ENCODE measurements around the gene C5.
A peak's percentile ranks its signal among the peaks of the same experiment; 100 is the strongest.

Gene C5

DNA sequence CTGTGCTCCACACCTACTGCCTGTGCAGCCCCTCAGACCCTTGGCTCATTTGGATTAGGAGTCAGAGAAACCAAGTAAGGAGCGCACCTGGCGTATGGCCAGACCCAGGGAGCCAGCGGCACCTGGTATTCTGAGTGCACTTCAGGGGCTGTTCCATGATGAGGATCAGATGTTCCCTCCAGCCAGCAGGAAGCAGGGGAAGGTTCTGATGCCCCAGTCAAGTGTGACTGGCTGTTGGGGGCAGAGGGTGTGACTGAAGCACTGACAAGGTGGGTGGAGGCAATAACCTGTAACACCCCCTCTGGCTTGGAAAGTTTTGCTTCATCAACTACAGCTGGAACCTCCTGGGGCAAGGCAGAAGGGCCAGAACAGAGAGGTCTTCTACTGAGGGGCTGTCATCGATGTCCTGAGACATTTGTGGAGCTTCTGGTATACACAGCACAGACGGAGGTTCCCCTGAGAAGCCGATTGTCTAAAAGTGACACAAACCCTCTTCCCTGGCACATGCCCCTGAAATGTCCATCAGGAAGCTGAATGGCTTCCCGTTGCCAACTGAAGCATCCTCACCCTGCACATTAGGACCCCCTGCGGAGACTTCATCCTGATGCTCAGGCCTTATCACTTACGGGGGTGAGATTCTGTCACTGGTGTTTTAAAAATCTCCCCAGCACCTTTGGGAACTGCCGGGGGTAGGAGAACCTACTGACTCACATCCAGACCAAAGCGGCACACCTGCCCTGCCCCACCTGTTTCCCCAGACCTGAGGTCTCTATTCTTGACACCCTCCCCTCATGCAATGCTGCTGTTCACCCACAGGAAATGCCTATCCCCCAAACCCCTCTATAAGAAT lies 144.5 kb downstream of the C5 start:
- DNase-seq, result peak in 1 of 2 experiments; percentile 54

DNA sequence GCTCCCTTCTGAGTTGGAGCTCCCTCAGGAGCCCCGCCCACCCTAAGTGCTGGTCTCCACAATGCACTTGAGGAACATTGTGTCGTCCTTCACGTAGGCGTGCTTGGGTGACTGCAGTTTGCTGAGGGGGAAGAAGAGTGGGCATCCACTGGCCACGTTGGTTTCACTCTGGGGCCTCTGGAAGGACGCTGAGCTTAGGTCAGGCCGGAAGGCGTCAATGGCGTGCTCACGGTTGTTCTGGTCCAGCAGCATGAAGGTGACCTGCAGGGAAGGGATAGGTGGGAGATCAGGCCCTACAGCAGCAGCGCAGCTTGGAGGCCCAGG lies 145.1 kb downstream of the C5 start:
- DNase-seq, result peak in 1 of 2 experiments; percentile 13

DNA sequence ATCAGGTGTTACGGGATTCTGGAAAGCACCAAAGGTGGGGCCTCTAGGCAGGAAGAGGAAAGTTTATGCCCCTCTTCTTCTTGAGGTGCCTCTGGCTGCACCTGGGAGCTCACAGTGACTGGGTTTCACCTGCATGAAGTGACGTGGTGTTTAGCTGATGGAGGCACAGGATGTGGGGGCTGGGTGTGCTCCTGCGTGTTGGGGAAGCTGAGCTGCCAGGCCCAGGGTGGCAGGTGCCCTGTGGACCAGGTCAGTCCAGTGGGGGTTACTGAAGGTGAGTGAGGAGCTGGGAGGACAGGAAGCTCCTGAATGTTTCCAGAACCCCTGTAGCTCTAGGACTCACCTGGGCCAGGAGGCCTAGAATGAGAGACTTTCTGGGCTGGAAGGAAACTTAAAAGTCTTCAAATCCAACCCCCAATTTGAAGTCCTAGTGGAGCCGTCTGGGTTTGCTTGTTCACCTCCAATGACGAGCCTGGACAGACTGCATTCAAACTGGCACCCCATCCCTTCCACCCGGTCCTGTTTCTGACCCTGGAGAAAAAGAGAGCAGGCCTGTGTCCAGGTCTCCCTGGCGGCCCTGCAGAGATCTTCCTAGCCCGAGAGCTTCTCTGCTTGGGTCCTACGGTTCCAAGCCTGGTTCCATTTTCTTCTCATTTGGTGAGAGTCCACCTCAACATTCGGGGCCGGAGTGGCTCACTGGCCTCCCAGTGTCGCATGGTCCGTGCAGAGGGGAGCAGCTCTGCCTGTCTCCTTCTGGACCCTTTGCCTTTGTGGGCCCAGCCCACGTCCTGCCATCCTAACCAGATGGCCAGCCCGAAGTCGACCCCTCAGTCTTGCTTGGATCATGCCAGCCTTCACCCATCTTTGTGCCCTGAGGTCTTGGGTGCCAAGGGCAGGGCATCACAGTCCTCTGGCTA lies 145.8 kb downstream of the C5 start:
- peak in 1 of 2 experiments; percentile 61 for DNase-seq

DNA sequence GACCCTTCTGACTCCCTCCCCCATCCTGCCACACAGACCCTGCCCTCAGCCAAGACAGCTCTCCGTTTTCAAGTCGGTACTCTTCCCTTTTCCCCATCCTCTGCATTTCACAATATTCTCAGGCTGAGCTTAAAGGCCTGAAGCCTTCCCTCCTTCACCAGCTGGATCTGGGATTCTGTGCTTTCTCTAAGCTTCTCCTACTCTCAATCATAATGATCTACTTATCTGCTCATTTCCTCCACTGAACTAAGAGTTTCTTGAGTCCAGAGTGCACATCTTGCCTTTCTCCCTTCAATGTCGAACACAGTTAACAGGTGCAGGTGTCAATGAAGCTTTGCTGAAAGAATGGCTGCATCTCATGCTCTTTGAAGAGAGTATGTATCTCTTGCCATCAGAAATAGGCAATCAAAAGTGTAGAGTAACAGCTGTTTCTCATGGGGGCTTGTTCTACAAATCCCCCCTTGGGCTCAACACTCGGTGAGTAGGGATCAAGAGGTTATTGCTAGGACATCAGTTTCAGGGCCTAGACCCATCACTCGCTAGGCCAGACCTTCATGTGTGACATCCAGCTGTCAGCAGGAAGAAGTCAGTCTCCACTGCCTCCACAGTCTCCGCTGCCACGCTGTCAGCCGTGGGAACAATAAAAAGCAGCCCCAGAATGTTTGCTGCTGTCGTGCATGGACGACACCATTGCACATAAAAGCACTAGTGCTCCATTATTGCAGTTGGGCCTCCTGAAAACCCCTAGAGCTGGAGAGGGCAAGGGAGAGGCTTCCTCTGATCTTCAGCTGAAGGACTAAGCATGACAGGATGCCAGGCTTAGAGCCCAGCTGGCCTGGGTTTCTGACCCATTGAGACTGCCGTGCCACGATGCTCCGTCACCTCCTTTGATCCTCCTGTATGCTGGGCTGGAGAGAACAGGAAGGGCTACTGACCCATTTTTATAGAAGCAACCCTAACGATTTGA lies 147.2 kb downstream of the C5 start:
- peak in 1 of 2 experiments; percentile 11 for DNase-seq

All from stimulated activated CD4-positive, alpha-beta T cell treated with anti-CD3 and anti-CD28 coated beads, Interleukin-4, amount 100 ng/mL, for 4 hours (primary cell).